ENCODE results near the gene BHLHE23.

BHLHE23 gene

GRCh38 chr20:62972845-62973745, 33.7 kb downstream of the BHLHE23 start:
- H3K4me3 ChIP-seq (ENCODE audit: low read depth in 1 of 2, low read length in 2 of 2) = peak overlapping the region in 1 of 2 donors; percentile 32
- H3K9me3 ChIP-seq (ENCODE audit: control insufficient read depth in 1 of 2, low read length in 2 of 2) = no peaks in the 10 kb centered on the region
- H3K27me3 ChIP-seq (ENCODE audit: low read depth, low read length) = peaks cover 47% of the 10 kb centered on the region
- peaks cover 0 to 7% of the 10 kb centered on the region in 2 donors for H3K4me1 ChIP-seq (ENCODE audit: control insufficient read depth in 1 of 2, insufficient read depth in 2 of 2, low read length in 2 of 2)
- H3K36me3 ChIP-seq (ENCODE audit: control insufficient read depth in 1 of 2, insufficient read depth in 2 of 2, low read length in 2 of 2) = no peaks in the 10 kb centered on the region
- no peak overlapping the region for H3K27ac ChIP-seq (ENCODE audit: low read length)

DNA sequence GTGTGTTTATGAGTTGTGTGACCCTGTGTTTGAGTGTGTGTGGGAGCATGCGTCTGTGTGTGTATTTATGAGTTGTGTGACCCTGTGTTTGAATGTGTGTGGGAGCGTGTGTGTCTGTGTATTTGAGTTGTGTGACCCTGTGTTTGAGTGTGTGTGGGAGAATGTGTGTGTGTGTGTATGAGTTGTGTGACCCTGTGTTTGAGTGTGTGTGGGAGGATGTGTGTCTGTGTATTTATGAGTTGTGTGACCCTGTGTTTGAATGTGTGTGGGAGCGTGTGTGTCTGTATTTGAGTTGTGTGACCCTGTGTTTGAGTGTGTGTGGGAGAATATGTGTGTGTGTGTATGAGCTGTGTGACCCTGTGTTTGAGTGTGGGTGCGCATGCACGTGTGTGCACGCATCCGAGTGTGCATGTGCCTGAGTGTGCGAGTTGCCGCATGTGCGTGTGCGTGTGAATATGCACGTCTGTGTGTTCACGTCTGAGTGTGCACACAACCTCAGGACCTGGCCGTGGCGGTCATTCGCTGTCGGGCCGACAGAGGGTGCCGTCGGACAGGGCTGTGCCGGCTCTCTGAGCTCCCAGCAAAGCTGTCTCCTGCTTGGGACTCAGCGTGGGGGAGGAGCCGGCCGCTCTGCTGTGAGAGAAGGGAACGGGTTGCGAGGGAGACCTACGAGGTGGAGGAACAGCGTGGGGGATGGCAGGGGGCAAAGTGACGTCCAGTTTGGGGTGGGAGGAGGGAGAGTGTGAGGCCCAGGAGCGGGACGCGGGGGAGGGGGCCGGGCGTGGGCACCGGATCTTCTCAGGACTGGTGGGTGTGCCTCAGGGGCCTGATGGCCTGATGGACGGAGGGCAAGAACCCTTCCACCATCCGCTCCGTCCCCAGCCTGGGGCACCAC, 34.6 kb downstream of the BHLHE23 start:
- Histone ChIP-seq H3K27ac (ENCODE audit: low read length) (no peak overlapping the region), H3K4me3 (ENCODE audit: low read depth in 1 of 2, low read length in 2 of 2) (peak overlapping the region in 1 of 2 donors; percentile 32), H3K27me3 (ENCODE audit: low read depth, low read length) (peaks cover 45% of the 10 kb centered on the region), H3K36me3 (ENCODE audit: control insufficient read depth in 1 of 2, insufficient read depth in 2 of 2, low read length in 2 of 2) (no peaks in the 10 kb centered on the region), H3K9me3 (ENCODE audit: control insufficient read depth in 1 of 2, low read length in 2 of 2) (no peaks in the 10 kb centered on the region), H3K4me1 (ENCODE audit: control insufficient read depth in 1 of 2, insufficient read depth in 2 of 2, low read length in 2 of 2) (peaks cover 0 to 7% of the 10 kb centered on the region in 2 donors)

DNA sequence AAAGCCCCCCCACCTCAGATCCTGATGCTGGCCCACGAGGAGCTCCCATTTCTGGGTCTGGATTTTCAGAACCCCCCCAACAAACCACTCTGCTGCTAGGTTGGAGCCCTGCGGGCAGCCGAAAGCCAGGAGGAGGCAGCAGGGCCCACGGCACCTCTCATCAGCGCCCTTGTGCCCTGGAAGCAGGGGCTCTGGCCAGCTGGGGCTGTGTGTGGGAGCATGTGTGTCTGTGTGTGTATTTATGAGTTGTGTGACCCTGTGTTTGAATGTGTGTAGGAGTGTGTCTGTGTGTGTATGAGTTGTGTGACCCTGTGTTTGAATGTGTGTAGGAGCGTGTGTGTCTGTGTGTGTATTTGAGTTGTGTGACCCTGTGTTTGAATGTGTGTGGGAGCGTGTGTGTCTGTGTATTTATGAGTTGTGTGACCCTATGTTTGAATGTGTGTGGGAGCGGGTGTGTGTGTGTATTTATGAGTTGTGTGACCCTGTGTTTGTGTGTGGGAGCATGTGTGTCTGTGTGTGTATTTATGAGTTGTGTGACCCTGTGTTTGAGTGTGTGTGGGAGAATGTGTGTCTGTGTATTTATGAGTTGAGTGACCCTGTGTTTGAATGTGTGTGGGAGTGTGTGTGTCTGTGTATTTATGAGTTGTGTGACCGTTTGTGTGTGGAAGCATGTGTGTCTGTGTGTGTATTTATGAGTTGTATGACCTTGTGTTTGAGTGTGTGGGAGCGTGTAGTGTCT, 35.4 kb downstream of the BHLHE23 start:
- Histone ChIP-seq H3K36me3 (ENCODE audit: control insufficient read depth in 1 of 2, insufficient read depth in 2 of 2, low read length in 2 of 2) (no peaks in the 10 kb centered on the region), H3K27ac (ENCODE audit: low read length) (no peak overlapping the region), H3K9me3 (ENCODE audit: control insufficient read depth in 1 of 2, low read length in 2 of 2) (no peaks in the 10 kb centered on the region), H3K4me3 (ENCODE audit: low read depth in 1 of 2, low read length in 2 of 2) (no peak overlapping the region), H3K4me1 (ENCODE audit: control insufficient read depth in 1 of 2, insufficient read depth in 2 of 2, low read length in 2 of 2) (peaks cover 0 to 7% of the 10 kb centered on the region in 2 donors), H3K27me3 (ENCODE audit: low read depth, low read length) (peaks cover 45% of the 10 kb centered on the region)

DNA sequence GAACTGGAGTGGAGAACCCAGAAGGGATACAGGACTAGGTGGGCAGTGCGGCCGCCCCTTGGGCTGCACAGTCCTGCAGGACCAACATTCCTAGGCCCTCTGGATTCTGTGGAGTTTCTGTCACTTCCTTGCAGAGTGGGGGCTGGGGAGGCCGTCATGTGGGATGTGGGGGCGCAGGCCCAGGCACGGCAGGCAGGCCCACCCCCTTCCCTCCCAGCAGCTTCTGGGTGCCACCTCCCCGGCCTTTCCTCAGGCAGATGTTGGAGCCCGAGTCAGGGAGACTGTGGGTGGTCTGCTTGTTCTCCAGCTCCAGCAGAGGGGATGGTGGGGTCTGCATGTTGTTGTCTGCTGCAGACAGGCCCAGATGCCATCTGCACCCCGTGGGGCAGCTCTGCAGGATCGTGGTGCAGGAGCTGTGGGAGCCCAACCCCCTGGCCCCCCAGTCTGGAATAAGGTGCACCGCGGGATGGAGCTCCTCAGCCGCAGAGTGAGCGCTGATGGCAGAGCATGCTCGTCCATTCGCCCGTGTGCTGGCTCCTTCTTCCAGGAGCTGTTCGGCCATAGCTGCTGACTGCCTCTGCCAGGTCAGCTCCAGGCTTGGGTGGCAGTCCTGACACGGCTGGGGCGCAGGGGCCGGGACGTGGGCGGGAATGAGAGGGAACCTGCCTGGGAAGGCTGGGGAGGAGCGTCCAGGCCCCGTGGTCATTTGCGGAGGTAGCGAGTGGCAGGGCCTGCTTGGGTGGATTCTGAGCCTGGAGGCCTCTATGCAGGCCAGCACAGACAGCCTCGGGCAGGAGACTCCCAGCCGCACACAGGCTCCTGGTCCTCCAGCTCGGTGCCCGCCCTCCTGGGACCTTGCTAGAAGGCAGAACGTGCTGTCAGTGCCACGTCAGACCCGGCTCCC, 36.2 kb downstream of the BHLHE23 start:
- Histone ChIP-seq H3K27me3 (ENCODE audit: low read depth, low read length) (peaks cover 41% of the 10 kb centered on the region), H3K9me3 (ENCODE audit: control insufficient read depth in 1 of 2, low read length in 2 of 2) (no peaks in the 10 kb centered on the region), H3K4me3 (ENCODE audit: low read depth in 1 of 2, low read length in 2 of 2) (no peak overlapping the region), H3K27ac (ENCODE audit: low read length) (no peak overlapping the region), H3K36me3 (ENCODE audit: control insufficient read depth in 1 of 2, insufficient read depth in 2 of 2, low read length in 2 of 2) (peaks cover 0 to 3% of the 10 kb centered on the region in 2 donors), H3K4me1 (ENCODE audit: control insufficient read depth in 1 of 2, insufficient read depth in 2 of 2, low read length in 2 of 2) (peaks cover 0 to 7% of the 10 kb centered on the region in 2 donors)

DNA sequence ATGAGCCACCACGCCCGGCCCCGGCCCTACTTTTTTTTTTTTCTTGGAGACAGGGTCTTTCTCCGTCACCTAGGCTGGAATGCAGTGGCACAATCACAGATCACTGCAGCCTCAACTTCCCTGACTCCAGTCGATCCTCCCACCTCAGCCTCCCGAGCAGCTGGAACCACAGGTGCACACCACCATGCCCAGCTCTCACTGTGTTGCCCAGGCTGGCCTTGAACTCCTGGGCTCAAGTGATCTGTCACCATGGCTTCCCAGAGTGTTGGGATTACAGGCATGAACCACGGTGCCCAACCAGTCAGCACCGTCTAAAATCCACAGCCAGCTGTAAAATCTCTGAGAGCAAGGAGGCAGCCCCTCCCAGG, 36.8 kb downstream of the BHLHE23 start:
- H3K4me1 ChIP-seq (ENCODE audit: control insufficient read depth in 1 of 2, insufficient read depth in 2 of 2, low read length in 2 of 2) = peaks cover 0 to 7% of the 10 kb centered on the region in 2 donors
- no peak overlapping the region for H3K27ac ChIP-seq (ENCODE audit: low read length)
- peaks cover 0 to 8% of the 10 kb centered on the region in 2 donors for H3K36me3 ChIP-seq (ENCODE audit: control insufficient read depth in 1 of 2, insufficient read depth in 2 of 2, low read length in 2 of 2)
- H3K4me3 ChIP-seq (ENCODE audit: low read depth in 1 of 2, low read length in 2 of 2) = no peak overlapping the region
- peaks cover 38% of the 10 kb centered on the region for H3K27me3 ChIP-seq (ENCODE audit: low read depth, low read length)
- no peaks in the 10 kb centered on the region for H3K9me3 ChIP-seq (ENCODE audit: control insufficient read depth in 1 of 2, low read length in 2 of 2)

- peaks cover 0 to 7% of the 10 kb centered on the region in 2 donors for H3K4me1 ChIP-seq (ENCODE audit: control insufficient read depth in 1 of 2, insufficient read depth in 2 of 2, low read length in 2 of 2)
- no peaks in the 10 kb centered on the region for H3K9me3 ChIP-seq (ENCODE audit: control insufficient read depth in 1 of 2, low read length in 2 of 2)
- H3K27ac ChIP-seq (ENCODE audit: low read length) = no peak overlapping the region
- H3K36me3 ChIP-seq (ENCODE audit: control insufficient read depth in 1 of 2, insufficient read depth in 2 of 2, low read length in 2 of 2) = peaks cover 0 to 14% of the 10 kb centered on the region in 2 donors
- H3K27me3 ChIP-seq (ENCODE audit: low read depth, low read length) = peaks cover 31% of the 10 kb centered on the region
- no peak overlapping the region for H3K4me3 ChIP-seq (ENCODE audit: low read depth in 1 of 2, low read length in 2 of 2)
These were observed 37.5 kb downstream of the BHLHE23 start for GRCh38 chr20:62969179-62969760.

GRCh38 chr20:62968378-62969178, 38.2 kb downstream of the BHLHE23 start:
- Histone ChIP-seq H3K4me3 (ENCODE audit: low read depth in 1 of 2, low read length in 2 of 2) (no peak overlapping the region), H3K9me3 (ENCODE audit: control insufficient read depth in 1 of 2, low read length in 2 of 2) (no peaks in the 10 kb centered on the region), H3K27me3 (ENCODE audit: low read depth, low read length) (peaks cover 25% of the 10 kb centered on the region), H3K4me1 (ENCODE audit: control insufficient read depth in 1 of 2, insufficient read depth in 2 of 2, low read length in 2 of 2) (peaks cover 0 to 7% of the 10 kb centered on the region in 2 donors), H3K27ac (ENCODE audit: low read length) (no peak overlapping the region), H3K36me3 (ENCODE audit: control insufficient read depth in 1 of 2, insufficient read depth in 2 of 2, low read length in 2 of 2) (peaks cover 0 to 19% of the 10 kb centered on the region in 2 donors)

GRCh38 chr20:62967628-62968351, 39.0 kb downstream of the BHLHE23 start:
- Histone ChIP-seq H3K4me1 (ENCODE audit: control insufficient read depth in 1 of 2, insufficient read depth in 2 of 2, low read length in 2 of 2) (peaks cover 0 to 5% of the 10 kb centered on the region in 2 donors), H3K27ac (ENCODE audit: low read length) (no peak overlapping the region), H3K36me3 (ENCODE audit: control insufficient read depth in 1 of 2, insufficient read depth in 2 of 2, low read length in 2 of 2) (peaks cover 0 to 20% of the 10 kb centered on the region in 2 donors), H3K9me3 (ENCODE audit: control insufficient read depth in 1 of 2, low read length in 2 of 2) (no peaks in the 10 kb centered on the region), H3K4me3 (ENCODE audit: low read depth in 1 of 2, low read length in 2 of 2) (no peak overlapping the region), H3K27me3 (ENCODE audit: low read depth, low read length) (peaks cover 19% of the 10 kb centered on the region)

DNA sequence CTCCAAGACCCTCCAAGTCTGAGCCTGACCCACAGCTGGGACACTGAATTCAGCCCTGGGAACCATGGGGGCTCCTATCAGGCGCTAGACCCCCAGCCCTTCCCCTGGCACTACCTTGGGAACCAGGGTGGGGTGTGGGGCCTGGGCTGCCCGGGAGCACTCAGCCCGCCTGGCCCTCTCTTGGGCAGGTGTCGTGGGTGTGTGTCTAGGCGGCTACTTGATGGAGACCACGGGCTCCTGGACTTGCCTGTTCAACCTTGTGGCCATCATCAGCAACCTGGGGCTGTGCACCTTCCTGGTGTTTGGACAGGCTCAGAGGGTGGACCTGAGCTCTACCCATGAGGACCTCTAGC, 39.6 kb downstream of the BHLHE23 start:
- H3K9me3 ChIP-seq (ENCODE audit: control insufficient read depth in 1 of 2, low read length in 2 of 2) = no peaks in the 10 kb centered on the region
- no peak overlapping the region for H3K4me3 ChIP-seq (ENCODE audit: low read depth in 1 of 2, low read length in 2 of 2)
- peaks cover 17% of the 10 kb centered on the region for H3K27me3 ChIP-seq (ENCODE audit: low read depth, low read length)
- H3K27ac ChIP-seq (ENCODE audit: low read length) = no peak overlapping the region
- H3K4me1 ChIP-seq (ENCODE audit: control insufficient read depth in 1 of 2, insufficient read depth in 2 of 2, low read length in 2 of 2) = no peaks in the 10 kb centered on the region
- H3K36me3 ChIP-seq (ENCODE audit: control insufficient read depth in 1 of 2, insufficient read depth in 2 of 2, low read length in 2 of 2) = peaks cover 0 to 27% of the 10 kb centered on the region in 2 donors

All from muscle layer of duodenum (tissue), 2 donors.